Endodermal cell (in vitro differentiated cells): ENCODE measurements around the gene PTPRH. TPM values are rescaled to one million over a fixed set of nuclear protein-coding genes. Genes with fewer than 3 reads are reported as not detected.

ENCODE experiments used
- DNase-seq: peaks from one replicate; pipeline ENCODE4 v3.0.0-alpha.2; 2017
- H3K27ac ChIP-seq: 2 replicates; pipeline ENCODE4 v1.5.1; 2013; ENCODE audit warnings: mild to moderate bottlenecking, low read depth, low read length, moderate library complexity
- H3K27me3 ChIP-seq: 2 replicates; pipeline ENCODE4 v1.6.1; 2013; ENCODE audit warnings: mild to moderate bottlenecking, low read length, moderate library complexity; ENCODE audit not compliant: insufficient read depth, control insufficient read depth, poor library complexity, severe bottlenecking
- H3K36me3 ChIP-seq: 2 replicates; pipeline ENCODE4 v1.7.0; 2013; ENCODE audit warnings: mild to moderate bottlenecking, low read length, moderate library complexity; ENCODE audit not compliant: control insufficient read depth, insufficient read depth
- H3K4me1 ChIP-seq: one replicate; pipeline ENCODE4 v1.7.0; 2013; ENCODE audit warnings: low read length; ENCODE audit not compliant: control insufficient read depth, insufficient read depth
- H3K4me3 ChIP-seq: 2 replicates; pipeline ENCODE4 v1.5.1; 2013; ENCODE audit warnings: mild to moderate bottlenecking, low read length, moderate library complexity
- H3K9ac ChIP-seq: 2 replicates; pipeline ENCODE4 v1.6.1; 2013; ENCODE audit warnings: mild to moderate bottlenecking, low read length, moderate library complexity; ENCODE audit not compliant: poor library complexity, severe bottlenecking; ENCODE audit errors: extremely low read depth
- H3K9me3 ChIP-seq: 2 replicates; pipeline ENCODE4 v1.6.1; 2013; ENCODE audit warnings: mild to moderate bottlenecking, low read length, moderate library complexity; ENCODE audit not compliant: control insufficient read depth
- H3K27ac Mint-ChIP-seq: 2 replicates; pipeline ENCODE4 v1.8.0; 2020; ENCODE audit warnings: mixed read lengths
- H3K27me3 Mint-ChIP-seq: 2 replicates; pipeline ENCODE4 v1.8.0; 2021; ENCODE audit warnings: mild to moderate bottlenecking, mixed read lengths; ENCODE audit not compliant: insufficient read depth
- H3K36me3 Mint-ChIP-seq: 2 replicates; pipeline ENCODE4 v1.8.0; 2020; ENCODE audit warnings: low read depth, mixed read lengths
- H3K4me1 Mint-ChIP-seq: 2 replicates; pipeline ENCODE4 v1.8.0; 2020; ENCODE audit warnings: mixed read lengths
- H3K4me3 Mint-ChIP-seq: 2 replicates; pipeline ENCODE4 v1.8.0; 2020; ENCODE audit warnings: mild to moderate bottlenecking, moderate library complexity, mixed read lengths
- H3K9me3 Mint-ChIP-seq: 2 replicates; pipeline ENCODE4 v1.8.0; 2020; ENCODE audit warnings: mild to moderate bottlenecking, mixed read lengths
- WGBS, 2 experiments: methylation state at CpG; one replicate each; pipeline versions ENCODE4 v1.1.5 to v1.1.7; 2013; ENCODE audit warnings: missing lambda C conversion rate in 2 of 2, mixed read lengths in 1 of 2; ENCODE audit not compliant: insufficient coverage in 1 of 2, insufficient read length in 1 of 2; 5-methylcytosine and 5-hydroxymethylcytosine counted together
- total RNA-seq, 2 donors: library from RNA; stranded (reverse); fragmentation: NEBNext Ultra II Directional in 1 of 2; extraction: Animal tissue kit (Norgen Biotek cat#: 25700) in 1 of 2; gene quantifications; 2 replicates in 1 of 2; 3 replicates in 1 of 2; pipeline ENCODE4 v1.2.1, GENCODE V29; 2021
- TF ChIP-seq, protein P1 (sequence below): fragments of 200-600 bp; sonication (generic); conservative IDR thresholded peaks from 2 replicates; pipeline ENCODE4 v1.5.0; 2021; ENCODE audit warnings: antibody characterized with exemption, mild to moderate bottlenecking

PTPRH gene
- total RNA-seq, 2 donors from 2014 or later, result not detected

DNA sequence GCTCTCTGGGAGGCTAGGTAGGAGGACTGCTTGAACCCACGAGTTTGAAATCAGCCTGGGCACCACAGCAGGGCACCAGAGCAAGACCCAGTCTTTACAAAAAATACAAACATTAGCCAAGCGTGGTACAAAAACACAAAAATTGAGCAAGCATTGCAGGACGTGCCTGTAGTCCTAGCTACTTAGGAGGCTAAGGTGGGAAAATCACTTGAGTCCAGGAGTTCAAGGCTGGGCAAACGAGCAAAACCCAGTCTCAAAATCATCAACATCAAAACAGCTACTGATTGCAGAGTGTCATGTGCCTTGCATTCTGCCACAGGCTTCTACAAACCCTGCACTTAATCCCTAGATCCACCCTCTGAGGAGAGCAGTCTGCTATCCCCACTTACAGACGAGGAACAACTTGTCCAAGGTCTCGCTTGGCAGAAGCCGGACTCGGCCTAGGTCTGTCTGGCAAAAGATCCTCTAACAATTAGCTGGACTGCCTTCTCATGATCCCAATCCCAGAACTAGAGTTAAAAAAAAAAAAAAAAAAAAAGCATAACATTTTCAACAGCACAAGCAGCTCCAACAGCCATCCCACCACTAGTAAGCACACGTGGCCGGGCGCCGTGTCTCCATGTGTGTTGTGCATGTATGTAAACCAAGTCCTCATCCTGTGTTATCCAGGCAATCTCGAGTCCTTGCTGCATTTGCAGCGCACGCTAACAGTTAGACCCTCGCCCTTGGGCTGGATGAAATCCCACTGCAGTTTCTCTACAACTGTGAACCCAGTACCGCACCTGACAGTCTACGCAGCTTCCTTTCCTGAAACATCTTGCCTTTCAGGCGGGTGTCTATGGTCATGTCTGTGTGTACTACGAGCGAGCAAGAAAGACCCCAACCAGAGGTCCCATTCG is 47.5 kb upstream of the PTPRH start:
- Histone ChIP-seq H3K9me3 (no peaks in the 10 kb centered on the region), H3K4me1 (peaks cover 11% of the 10 kb centered on the region), H3K27ac (no peak overlapping the region), H3K4me3 (peak overlapping the region; percentile 90), H3K9ac (peak overlapping the region; percentile 1), H3K36me3 (peaks cover 9% of the 10 kb centered on the region), H3K27me3 (no peaks in the 10 kb centered on the region)
- Mint-ChIP-seq H3K27me3 (no peaks in the 10 kb centered on the region), H3K9me3 (no peaks in the 10 kb centered on the region), H3K27ac (peak overlapping the region; percentile 84), H3K4me3 (peak overlapping the region; percentile 98), H3K4me1 (peaks cover 37% of the 10 kb centered on the region), H3K36me3 (peaks cover 1% of the 10 kb centered on the region)
- TF ChIP-seq, protein P1, sequence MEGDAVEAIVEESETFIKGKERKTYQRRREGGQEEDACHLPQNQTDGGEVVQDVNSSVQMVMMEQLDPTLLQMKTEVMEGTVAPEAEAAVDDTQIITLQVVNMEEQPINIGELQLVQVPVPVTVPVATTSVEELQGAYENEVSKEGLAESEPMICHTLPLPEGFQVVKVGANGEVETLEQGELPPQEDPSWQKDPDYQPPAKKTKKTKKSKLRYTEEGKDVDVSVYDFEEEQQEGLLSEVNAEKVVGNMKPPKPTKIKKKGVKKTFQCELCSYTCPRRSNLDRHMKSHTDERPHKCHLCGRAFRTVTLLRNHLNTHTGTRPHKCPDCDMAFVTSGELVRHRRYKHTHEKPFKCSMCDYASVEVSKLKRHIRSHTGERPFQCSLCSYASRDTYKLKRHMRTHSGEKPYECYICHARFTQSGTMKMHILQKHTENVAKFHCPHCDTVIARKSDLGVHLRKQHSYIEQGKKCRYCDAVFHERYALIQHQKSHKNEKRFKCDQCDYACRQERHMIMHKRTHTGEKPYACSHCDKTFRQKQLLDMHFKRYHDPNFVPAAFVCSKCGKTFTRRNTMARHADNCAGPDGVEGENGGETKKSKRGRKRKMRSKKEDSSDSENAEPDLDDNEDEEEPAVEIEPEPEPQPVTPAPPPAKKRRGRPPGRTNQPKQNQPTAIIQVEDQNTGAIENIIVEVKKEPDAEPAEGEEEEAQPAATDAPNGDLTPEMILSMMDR, result no peak
- DNase-seq, result no peak
- WGBS, 2 experiments, result 79 to 84% methylated on average over 15 to 22 of the region's 22 CpGs

DNA sequence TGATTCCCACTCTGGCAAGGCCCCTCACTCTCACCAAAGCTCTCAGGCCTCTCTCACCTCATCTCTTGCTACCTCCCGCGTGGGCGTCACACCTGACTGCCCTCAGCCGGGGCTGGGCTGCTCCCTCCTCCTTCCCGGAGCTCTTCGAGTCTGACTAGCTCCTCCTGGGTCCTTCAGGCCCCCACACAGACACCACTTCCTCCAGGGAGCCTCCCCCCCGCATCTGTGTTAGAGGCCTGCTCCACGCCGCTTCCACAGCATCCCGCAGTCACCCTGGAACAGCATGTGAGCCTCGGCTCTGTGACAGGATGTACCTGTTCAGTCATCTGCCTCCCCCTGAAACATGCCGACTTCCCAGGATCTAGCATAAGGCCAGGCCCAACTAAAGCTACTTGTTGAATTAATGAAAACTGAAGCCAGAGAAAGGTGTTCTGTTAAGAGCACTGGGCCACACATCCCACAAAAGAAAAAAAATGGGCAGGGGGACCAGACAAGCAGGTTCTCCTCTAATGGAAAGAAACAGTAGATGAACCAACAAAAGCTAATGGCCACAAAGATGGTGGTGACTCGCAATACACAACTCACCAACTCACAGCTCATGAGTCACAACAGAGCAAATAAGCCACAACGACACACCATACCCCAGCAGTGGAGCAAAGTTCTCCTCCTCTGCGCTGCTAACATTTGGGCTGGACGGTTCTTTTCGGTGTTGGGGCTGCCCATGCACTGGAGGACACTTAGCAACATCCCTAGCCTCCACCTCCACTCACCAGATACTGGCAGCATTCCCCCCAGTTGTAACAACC is 46.5 kb upstream of the PTPRH start:
- Histone ChIP-seq H3K9ac (no peak overlapping the region), H3K27ac (no peak overlapping the region), H3K4me1 (peaks cover 11% of the 10 kb centered on the region), H3K36me3 (peaks cover 9% of the 10 kb centered on the region), H3K4me3 (peak overlapping the region; percentile 90), H3K9me3 (no peaks in the 10 kb centered on the region), H3K27me3 (no peaks in the 10 kb centered on the region)
- TF ChIP-seq, protein P1, result no peak
- 88 to 91% methylated on average over 16 to 17 of the region's 17 CpGs for WGBS, 2 experiments
- H3K9me3 Mint-ChIP-seq, result no peaks in the 10 kb centered on the region
- peak overlapping the region; percentile 84 for H3K27ac Mint-ChIP-seq
- no peak for DNase-seq
- no peaks in the 10 kb centered on the region for H3K27me3 Mint-ChIP-seq
- peak overlapping the region; percentile 98 for H3K4me3 Mint-ChIP-seq
- H3K36me3 Mint-ChIP-seq, result peaks cover 3% of the 10 kb centered on the region
- peaks cover 41% of the 10 kb centered on the region for H3K4me1 Mint-ChIP-seq

DNA sequence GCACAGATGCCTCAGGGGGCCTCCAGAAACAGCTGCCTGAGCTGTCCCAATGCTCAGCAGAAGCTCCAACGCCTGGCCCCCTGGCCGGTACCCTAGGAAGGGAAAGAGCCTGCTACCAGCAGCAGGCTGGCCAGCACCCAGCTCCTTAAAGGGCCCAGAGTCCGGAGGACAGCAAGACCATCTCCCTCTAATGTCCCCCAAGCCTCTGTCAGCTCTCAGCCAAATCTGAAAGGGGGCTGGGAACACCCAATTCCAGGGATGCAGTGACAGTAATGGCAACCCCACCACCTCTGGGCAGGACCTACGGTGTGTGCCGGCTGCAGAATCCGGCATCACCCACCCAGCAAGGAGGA is 45.3 kb upstream of the PTPRH start:
- H3K27ac Mint-ChIP-seq, result peak overlapping the region; percentile 29
- no peaks in the 10 kb centered on the region for H3K9me3 ChIP-seq
- peaks cover 41% of the 10 kb centered on the region for H3K4me1 Mint-ChIP-seq
- H3K9ac ChIP-seq, result no peak overlapping the region
- TF ChIP-seq, protein P1, result no peak
- H3K4me3 Mint-ChIP-seq, result no peak overlapping the region
- H3K27me3 ChIP-seq, result no peaks in the 10 kb centered on the region
- H3K36me3 Mint-ChIP-seq, result peaks cover 3% of the 10 kb centered on the region
- H3K9me3 Mint-ChIP-seq, result no peaks in the 10 kb centered on the region
- no peaks in the 10 kb centered on the region for H3K27me3 Mint-ChIP-seq
- peaks cover 9% of the 10 kb centered on the region for H3K36me3 ChIP-seq
- DNase-seq, result no peak
- WGBS, 2 experiments, result 86 to 95% methylated on average over 5 to 6 of the region's 6 CpGs
- peaks cover 11% of the 10 kb centered on the region for H3K4me1 ChIP-seq
- no peak overlapping the region for H3K27ac ChIP-seq
- no peak overlapping the region for H3K4me3 ChIP-seq
